Astrocyte of the cerebellum (primary cell): ENCODE measurements around the gene C1RL.

ENCODE experiments used
- DNase-seq: peaks from one replicate; pipeline ENCODE4 v3.0.0-alpha.2; 2011; ENCODE audit warnings: low read depth
- H3K4me3 ChIP-seq: 2 replicates; pipeline ENCODE4 v1.5.1; 2011; ENCODE audit warnings: mild to moderate bottlenecking, low read depth, low read length, moderate library complexity
- in situ Hi-C: cut with HindIII; loops from 2 replicates; pipeline ENCODE4 v1.10.0; 2017; ENCODE audit warnings: low sequenced_read_pairs
- TF ChIP-seq, protein P1 (sequence below): IDR thresholded peaks from 2 replicates; pipeline ENCODE4 v1.5.1; 2012; ENCODE audit warnings: low read length, low read depth, moderate library complexity, mild to moderate bottlenecking; ENCODE audit errors: missing control alignments

C1RL gene

DNA sequence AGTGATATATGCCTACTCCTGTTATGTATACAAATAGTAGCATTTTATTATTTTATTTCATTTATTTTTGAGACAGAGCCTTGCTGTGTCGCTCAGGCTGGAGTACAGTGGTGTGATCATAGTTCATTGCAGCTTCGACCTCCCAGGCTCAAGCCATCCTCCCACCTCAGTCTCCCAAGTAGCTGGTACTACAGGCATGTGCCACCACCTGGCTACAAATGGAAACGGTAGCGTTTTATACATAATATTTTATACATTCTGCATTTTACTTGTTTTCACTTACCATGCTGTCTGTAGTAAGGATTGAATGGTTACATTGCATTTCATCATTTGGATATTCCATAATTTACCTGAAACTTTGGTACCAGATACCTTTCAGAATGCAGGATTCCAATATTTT, 30.9 kb downstream of the C1RL start:
- DNase-seq = no peak
- TF ChIP-seq, protein P1, sequence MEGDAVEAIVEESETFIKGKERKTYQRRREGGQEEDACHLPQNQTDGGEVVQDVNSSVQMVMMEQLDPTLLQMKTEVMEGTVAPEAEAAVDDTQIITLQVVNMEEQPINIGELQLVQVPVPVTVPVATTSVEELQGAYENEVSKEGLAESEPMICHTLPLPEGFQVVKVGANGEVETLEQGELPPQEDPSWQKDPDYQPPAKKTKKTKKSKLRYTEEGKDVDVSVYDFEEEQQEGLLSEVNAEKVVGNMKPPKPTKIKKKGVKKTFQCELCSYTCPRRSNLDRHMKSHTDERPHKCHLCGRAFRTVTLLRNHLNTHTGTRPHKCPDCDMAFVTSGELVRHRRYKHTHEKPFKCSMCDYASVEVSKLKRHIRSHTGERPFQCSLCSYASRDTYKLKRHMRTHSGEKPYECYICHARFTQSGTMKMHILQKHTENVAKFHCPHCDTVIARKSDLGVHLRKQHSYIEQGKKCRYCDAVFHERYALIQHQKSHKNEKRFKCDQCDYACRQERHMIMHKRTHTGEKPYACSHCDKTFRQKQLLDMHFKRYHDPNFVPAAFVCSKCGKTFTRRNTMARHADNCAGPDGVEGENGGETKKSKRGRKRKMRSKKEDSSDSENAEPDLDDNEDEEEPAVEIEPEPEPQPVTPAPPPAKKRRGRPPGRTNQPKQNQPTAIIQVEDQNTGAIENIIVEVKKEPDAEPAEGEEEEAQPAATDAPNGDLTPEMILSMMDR = no peak
- no peak overlapping the region for H3K4me3 ChIP-seq
- in situ Hi-C loops = no loop called here

DNA sequence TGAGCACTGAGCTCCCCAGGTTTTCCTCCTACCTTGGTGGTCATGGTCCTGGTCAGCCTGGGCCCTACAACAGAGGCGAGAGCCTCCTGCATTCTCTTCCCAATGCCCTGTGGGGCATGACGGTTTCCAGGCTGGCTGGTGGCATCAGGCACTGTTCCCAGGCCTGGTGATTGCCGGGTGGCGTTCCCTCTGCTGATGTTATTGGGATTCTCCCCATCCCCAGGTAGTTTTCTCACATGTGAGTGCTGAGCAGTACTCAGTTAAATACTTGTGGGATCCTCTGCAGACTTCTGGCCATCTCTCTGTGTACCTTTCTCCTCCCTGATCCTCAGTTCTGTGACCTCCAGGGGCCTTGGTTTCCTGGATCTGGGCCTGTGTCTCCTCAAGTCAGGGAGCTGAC, 32.5 kb downstream of the C1RL start:
- TF ChIP-seq, protein P1 = no peak
- DNase-seq = no peak
- H3K4me3 ChIP-seq = no peak overlapping the region

DNA sequence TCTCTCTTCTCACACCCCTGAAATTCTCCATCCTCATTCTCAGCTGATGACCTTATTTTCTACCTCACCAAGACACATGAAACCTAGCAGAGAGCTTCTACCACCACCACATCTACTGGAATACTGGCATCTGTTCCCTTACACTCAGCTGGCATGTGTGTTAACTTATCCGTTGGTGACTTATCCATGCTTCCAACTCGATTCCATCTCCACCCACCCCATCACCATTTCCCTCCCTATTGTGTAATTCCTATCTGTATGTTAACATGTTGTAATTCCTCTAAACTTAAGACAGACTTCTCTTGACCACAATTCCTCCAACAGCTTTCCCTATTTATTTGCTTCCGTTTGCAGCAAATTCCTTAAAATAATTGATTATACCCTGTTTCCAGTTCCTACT, 33.1 kb downstream of the C1RL start:
- TF ChIP-seq, protein P1 = no peak
- in situ Hi-C loops = no loop called here
- no peak overlapping the region for H3K4me3 ChIP-seq
- no peak for DNase-seq

More for the DNA sequence above, 32.5 kb downstream of the C1RL start:
- in situ Hi-C loops = no loop called here

DNA sequence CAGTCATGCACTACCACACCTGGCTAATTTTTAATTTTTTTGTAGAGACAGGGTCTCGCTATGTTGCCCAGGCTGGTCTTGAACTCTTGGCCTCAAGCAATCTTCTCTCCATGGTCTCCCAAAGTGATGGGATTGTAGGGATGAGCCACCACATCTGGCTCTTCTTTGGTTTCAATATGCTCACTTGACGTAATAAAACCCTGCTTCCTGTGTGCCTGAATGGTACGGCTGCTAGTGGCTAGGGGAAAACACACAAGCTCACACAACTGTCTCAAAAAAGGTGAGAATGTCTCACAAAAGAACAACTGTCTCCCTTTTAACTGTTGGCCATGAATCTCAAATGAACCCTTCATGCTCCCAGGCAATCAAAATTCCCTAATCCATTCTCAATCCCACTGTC, 33.5 kb downstream of the C1RL start:
- no peak overlapping the region for H3K4me3 ChIP-seq
- TF ChIP-seq, protein P1 = no peak
- no peak for DNase-seq
- in situ Hi-C loops = no loop called here

DNA sequence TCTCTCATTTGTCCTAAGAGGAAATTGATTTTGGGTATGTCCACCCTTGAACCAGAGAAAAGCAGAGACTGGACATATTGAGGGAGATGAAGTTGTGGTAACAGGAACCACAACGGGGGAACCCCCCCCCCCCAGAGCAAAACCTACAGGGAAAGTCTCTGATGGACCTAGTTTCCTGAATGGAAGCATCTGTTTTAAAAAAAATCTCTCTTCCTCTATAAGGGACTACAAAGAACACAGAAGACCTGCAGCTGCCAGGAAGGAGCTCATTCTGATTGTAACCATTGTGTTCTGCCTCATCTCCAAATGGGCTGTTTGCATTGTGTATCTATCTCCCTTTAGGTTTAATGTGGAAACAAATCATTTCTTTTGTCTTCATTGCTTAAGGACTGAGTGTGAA, 35.1 kb downstream of the C1RL start:
- no peak overlapping the region for H3K4me3 ChIP-seq
- TF ChIP-seq, protein P1 = no peak
- in situ Hi-C loops = no loop called here
- DNase-seq = no peak

DNA sequence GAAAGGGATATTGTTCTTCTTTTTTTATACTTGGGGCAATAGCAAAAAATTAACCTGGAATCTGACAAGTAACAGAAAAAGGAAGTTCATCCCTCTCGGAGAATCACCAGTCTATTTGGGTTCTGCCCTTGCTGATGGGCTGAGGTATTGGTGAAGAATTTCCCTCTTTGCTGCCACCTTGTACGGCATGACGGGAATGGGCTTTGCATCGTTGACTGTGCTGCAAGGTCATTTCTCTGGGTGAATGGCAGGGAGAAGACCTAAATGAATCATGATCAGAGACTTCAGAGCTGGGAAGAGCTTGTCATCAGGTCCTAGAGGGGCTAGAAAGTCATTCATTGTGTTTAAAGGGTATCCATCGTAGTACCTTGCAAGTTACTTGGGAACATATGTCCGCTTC, 36.5 kb downstream of the C1RL start:
- TF ChIP-seq, protein P1 = no peak
- in situ Hi-C loops = no loop called here
- DNase-seq = no peak
- H3K4me3 ChIP-seq = no peak overlapping the region

DNA sequence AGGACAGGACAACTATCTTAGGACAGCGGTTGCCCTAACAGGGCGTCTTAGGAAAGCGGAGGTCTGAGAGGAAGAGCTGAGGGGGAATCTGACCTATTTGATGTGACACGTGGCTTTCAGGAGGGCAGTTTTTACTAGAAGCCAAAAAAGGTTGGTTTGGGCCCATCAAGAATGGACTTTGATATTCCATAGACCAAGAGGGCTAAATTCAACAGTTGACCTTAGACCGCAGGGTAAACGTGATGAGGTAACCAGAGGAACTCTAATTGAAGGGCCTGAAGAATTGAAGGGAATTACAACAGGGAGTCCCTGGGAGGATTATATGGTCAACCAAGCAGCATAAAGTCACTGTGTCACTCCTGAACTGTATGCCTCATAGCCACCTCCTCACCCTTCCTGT, 37.0 kb downstream of the C1RL start:
- H3K4me3 ChIP-seq = no peak overlapping the region
- no peak for DNase-seq
- in situ Hi-C loops = no loop called here
- TF ChIP-seq, protein P1 = no peak
